ENCODE data around the gene GPR158. TPM values are rescaled to one million over a fixed set of nuclear protein-coding genes. Genes with fewer than 3 reads are reported as not detected.

The GPR158 gene
- under 1 TPM; 0.09 to 0.29 TPM for total RNA-seq
- 0.14 TPM for polyA plus RNA-seq (2013, experiment 1 of 2)
- polyA plus RNA-seq (2013, experiment 2 of 2) = 0.12 TPM
- long read RNA-seq, experiment 1 = 0 reads
- long read RNA-seq, experiment 2, partial matches to known transcripts = 0 of 1 reads
- long read RNA-seq, experiment 2, other reads (novel, unspliced or antisense) = 1 of 1 reads
- long read RNA-seq, experiment 3 = 0 reads
- long read RNA-seq, experiment 4 = 0 reads

DNA sequence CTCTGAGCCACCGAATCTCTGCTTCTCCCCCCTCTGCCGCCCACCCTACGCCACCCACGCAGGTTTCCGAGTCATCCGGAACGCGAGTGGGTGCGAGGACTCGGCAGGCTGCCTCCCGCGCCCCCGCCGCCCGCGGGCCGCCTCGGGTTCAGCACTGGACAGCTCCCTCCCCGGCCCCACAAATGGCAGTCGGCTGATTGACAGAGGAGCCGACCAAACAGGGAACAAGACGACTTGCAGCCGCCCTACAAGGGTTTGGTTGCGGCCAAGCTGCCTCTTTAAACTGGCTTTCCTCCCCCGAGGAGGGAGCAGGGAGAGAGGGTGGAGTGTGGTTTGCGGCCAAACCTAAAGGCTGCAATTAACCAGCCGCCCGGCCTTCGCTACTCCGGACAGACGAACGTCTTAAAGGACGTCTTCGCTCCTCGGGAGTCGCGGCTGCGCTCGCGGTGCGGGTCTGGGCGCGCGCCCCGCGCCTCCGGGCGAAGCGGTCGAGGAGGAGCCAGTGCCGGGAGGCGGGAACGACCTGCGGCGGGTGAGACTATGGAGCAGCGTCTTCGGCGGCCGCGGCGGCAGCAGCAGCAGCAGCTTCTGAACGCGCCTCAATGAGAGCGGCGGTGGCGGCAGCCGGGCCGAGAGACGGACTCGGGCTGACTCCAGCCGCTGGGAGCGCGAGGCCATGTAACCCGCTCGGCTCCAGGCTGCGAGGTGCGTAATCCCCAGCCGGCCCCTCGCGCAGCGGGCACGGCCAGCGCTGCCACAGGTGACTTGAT, at the start of gene GPR158:
Gene GPR158, plus strand, starts transcription at position 541 of the 770 bp plus-strand sequence. CDS start 420 bp downstream, outside the sequence.
- TF ChIP-seq CTCF (conservative IDR thresholded peaks at IDR 0.05) = no peak
- H3K4me3 ChIP-seq (ENCODE audit: low read length) = peak within 1 kb of the TSS; percentile 88
- 0% methylated on average over 21 to 83 of the region's 83 CpGs for WGBS, 2 experiments (ENCODE audit: insufficient coverage in 1 of 2, insufficient read length in 1 of 2)
- H3K36me3 ChIP-seq (ENCODE audit: control insufficient read depth, insufficient read depth, low read length) = no peaks in the 10 kb centered on the region
- Mint-ChIP-seq H3K9me3 (no peaks in the 10 kb centered on the region), H3K4me1 (peaks cover 21% of the 10 kb centered on the region), H3K4me3 (peak within 1 kb of the TSS; percentile 71), H3K27ac (no peak within 1 kb of the TSS), H3K27me3 (ENCODE audit: insufficient read depth) (peaks cover 58% of the 10 kb centered on the region), H3K36me3 (ENCODE audit: low read depth) (no peaks in the 10 kb centered on the region)
- H3K9me3 ChIP-seq (ENCODE audit: control insufficient read depth, low read length) = no peaks in the 10 kb centered on the region
- peak; percentile 98 for DNase-seq
- H3K9ac ChIP-seq (ENCODE audit: extremely low read depth, low read length, poor library complexity, severe bottlenecking) = no peak within 1 kb of the TSS
- no peaks in the 10 kb centered on the region for H3K4me1 ChIP-seq (ENCODE audit: control insufficient read depth, insufficient read depth, low read length)
- peaks cover 54% of the 10 kb centered on the region for H3K27me3 ChIP-seq (ENCODE audit: control insufficient read depth, insufficient read depth, low read length, poor library complexity, severe bottlenecking)
- no peak within 1 kb of the TSS for H3K27ac ChIP-seq (ENCODE audit: low read depth, low read length)

DNA sequence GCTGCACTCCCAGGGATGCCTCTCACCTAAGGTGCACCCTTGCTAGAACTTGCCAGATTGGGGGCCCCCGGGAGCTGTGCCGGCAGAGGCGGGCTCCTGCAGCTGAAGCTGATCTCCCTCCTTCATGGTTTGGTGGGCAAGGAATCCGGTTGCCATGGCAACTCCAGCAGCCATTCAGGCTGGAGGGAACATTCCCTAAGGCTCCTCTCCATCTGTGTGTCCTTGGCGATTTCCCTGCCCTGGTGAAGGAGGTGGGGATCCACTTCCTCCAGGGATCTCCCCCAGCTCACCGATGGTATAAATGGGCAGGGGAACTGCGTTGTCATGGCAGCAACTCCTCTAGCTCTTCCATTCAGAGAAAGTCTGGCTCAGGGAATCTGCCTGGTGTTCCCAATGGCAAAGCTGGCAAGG, 49.6 kb upstream of the GPR158 start:
- Histone ChIP-seq H3K36me3 (ENCODE audit: control insufficient read depth, insufficient read depth, low read length) (no peaks in the 10 kb centered on the region), H3K4me3 (ENCODE audit: low read length) (no peak overlapping the region), H3K27ac (ENCODE audit: low read depth, low read length) (peak overlapping the region; percentile 42), H3K9ac (ENCODE audit: extremely low read depth, low read length, poor library complexity, severe bottlenecking) (no peak overlapping the region), H3K4me1 (ENCODE audit: control insufficient read depth, insufficient read depth, low read length) (no peaks in the 10 kb centered on the region), H3K27me3 (ENCODE audit: control insufficient read depth, insufficient read depth, low read length, poor library complexity, severe bottlenecking) (no peaks in the 10 kb centered on the region), H3K9me3 (ENCODE audit: control insufficient read depth, low read length) (no peaks in the 10 kb centered on the region)
- Mint-ChIP-seq H3K9me3 (peaks cover 5% of the 10 kb centered on the region), H3K36me3 (ENCODE audit: low read depth) (no peaks in the 10 kb centered on the region), H3K27me3 (ENCODE audit: insufficient read depth) (no peaks in the 10 kb centered on the region), H3K4me1 (no peaks in the 10 kb centered on the region), H3K27ac (no peak overlapping the region), H3K4me3 (no peak overlapping the region)
- no peak for TF ChIP-seq CTCF (conservative IDR thresholded peaks at IDR 0.05)
- DNase-seq = peak; percentile 62
- 74 to 88% methylated on average over 1 to 7 of the region's 7 CpGs for WGBS, 2 experiments (ENCODE audit: insufficient coverage in 1 of 2, insufficient read length in 1 of 2)

- H3K36me3 Mint-ChIP-seq (ENCODE audit: low read depth) = no peaks in the 10 kb centered on the region
- H3K4me3 Mint-ChIP-seq = no peak overlapping the region
- WGBS, 2 experiments (ENCODE audit: insufficient coverage in 1 of 2, insufficient read length in 1 of 2) = 89 to 100% methylated on average over 1 to 4 of the region's 4 CpGs
Observed at GRCh38 chr10:25129592-25129991, 45.2 kb upstream of the GPR158 start.

More at GRCh38 chr10:25129592-25129991, 45.2 kb upstream of the GPR158 start:
- H3K9me3 ChIP-seq (ENCODE audit: control insufficient read depth, low read length) = no peaks in the 10 kb centered on the region
- no peak overlapping the region for H3K4me3 ChIP-seq (ENCODE audit: low read length)
- no peak for TF ChIP-seq CTCF (conservative IDR thresholded peaks at IDR 0.05)
- H3K27ac Mint-ChIP-seq = no peak overlapping the region
- H3K36me3 ChIP-seq (ENCODE audit: control insufficient read depth, insufficient read depth, low read length) = no peaks in the 10 kb centered on the region
- no peaks in the 10 kb centered on the region for H3K4me1 ChIP-seq (ENCODE audit: control insufficient read depth, insufficient read depth, low read length)
- no peaks in the 10 kb centered on the region for H3K4me1 Mint-ChIP-seq
- H3K9me3 Mint-ChIP-seq = peaks cover 13% of the 10 kb centered on the region
- H3K27me3 ChIP-seq (ENCODE audit: control insufficient read depth, insufficient read depth, low read length, poor library complexity, severe bottlenecking) = no peaks in the 10 kb centered on the region
- H3K27ac ChIP-seq (ENCODE audit: low read depth, low read length) = no peak overlapping the region
- no peaks in the 10 kb centered on the region for H3K27me3 Mint-ChIP-seq (ENCODE audit: insufficient read depth)
- H3K9ac ChIP-seq (ENCODE audit: extremely low read depth, low read length, poor library complexity, severe bottlenecking) = no peak overlapping the region
- DNase-seq = no peak
